ENCODE results near the gene NRF1. TPM values are rescaled to one million over a fixed set of nuclear protein-coding genes. Genes with fewer than 3 reads are reported as not detected.
"Not testable (repeated sequence)": the region's sequence is repeated elsewhere in the genome, so short reads cannot be mapped to it uniquely, and the experiment has no call there.

NRF1 gene
- total RNA-seq, 1 donor from 2014 or later, result 22.6 TPM

DNA sequence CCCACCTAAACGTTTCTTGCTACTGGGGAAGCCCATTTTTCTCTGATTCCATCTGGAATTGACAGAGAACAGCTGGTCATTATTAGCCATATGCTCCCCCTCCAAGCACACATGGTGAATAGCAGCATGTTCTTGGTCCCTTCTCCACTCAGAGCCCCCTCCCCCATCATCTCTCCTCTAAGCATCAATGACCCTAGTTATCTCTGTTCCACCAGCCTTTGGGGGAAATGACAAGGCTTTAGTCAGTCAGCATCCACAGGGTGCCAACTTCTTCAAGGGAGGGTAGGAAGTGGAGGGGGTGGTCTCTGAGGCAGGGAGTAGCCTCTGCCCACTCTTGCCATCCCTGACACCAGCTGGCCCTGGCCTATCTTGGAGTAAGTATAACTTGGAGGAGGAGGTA, 178.1 kb downstream of the NRF1 start:
- TF ChIP-seq POLR2A (IDR thresholded peaks at IDR 0.05) (no peak), POLR2AphosphoS5 (IDR thresholded peaks at IDR 0.05; ENCODE audit: insufficient read depth in 1 of 2, low read depth in 1 of 2) (no peak)
- TF ChIP-seq, protein P1, sequence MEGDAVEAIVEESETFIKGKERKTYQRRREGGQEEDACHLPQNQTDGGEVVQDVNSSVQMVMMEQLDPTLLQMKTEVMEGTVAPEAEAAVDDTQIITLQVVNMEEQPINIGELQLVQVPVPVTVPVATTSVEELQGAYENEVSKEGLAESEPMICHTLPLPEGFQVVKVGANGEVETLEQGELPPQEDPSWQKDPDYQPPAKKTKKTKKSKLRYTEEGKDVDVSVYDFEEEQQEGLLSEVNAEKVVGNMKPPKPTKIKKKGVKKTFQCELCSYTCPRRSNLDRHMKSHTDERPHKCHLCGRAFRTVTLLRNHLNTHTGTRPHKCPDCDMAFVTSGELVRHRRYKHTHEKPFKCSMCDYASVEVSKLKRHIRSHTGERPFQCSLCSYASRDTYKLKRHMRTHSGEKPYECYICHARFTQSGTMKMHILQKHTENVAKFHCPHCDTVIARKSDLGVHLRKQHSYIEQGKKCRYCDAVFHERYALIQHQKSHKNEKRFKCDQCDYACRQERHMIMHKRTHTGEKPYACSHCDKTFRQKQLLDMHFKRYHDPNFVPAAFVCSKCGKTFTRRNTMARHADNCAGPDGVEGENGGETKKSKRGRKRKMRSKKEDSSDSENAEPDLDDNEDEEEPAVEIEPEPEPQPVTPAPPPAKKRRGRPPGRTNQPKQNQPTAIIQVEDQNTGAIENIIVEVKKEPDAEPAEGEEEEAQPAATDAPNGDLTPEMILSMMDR (IDR thresholded peaks at IDR 0.05), result no peak
- H3K9me3 ChIP-seq, result no peaks in the 10 kb centered on the region

DNA sequence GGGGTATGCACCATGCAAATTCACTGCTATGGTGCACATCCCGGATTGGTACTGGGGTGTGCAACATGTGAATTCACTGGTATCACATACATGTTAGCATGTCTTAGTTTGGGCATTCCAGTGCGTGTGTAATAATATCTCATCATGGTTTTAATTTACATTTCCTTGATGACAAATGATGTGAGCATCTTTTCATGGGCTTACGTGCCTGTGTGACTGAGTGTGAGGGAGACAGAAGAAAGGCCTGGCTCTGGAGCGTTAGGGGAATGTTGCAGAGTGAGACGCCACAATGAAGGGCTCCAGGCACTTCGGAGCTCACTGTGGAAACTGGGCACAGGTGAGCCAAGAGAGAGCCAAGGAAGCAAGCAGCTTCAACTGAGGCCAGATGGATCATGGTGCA, 178.6 kb downstream of the NRF1 start:
- Histone ChIP-seq H3K27ac (no peak overlapping the region), H3K27me3 (peaks cover 6% of the 10 kb centered on the region)

More for the DNA sequence above, 178.1 kb downstream of the NRF1 start:
- Histone ChIP-seq H3K27ac (no peak overlapping the region), H3K27me3 (peaks cover 6% of the 10 kb centered on the region), H3K36me3 (no peaks in the 10 kb centered on the region), H3K4me1 (peaks cover 17% of the 10 kb centered on the region), H3K4me3 (no peak overlapping the region)
- intact Hi-C loops (cut with DNase I), result no loop called here
- DNase-seq (ENCODE audit: extremely low spot score in 2 of 2), result no peak

DNA sequence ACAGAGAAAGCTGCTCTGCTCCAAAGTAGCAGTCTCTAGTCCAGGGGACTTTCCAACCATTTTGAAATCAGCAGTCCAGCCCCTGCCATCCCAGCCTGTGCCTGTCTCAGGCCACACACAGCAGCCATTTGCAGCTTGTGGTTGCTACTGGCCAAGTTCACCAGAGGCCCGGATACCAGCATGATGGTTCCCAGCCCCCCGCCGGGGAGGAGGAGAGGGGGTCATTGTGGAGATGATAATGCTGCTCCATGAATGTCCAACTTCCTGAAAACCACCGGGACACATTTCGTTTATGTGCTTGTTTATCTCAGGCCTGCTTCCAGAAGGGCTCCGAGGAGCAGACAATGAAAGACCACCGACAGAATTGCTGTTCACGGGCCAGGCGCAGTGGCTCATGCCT, 181.2 kb downstream of the NRF1 start:
- Histone ChIP-seq H3K4me1 (no peaks in the 10 kb centered on the region), H3K27me3 (no peaks in the 10 kb centered on the region), H3K36me3 (no peaks in the 10 kb centered on the region), H3K9me3 (no peaks in the 10 kb centered on the region), H3K27ac (no peak overlapping the region), H3K4me3 (no peak overlapping the region)
- intact Hi-C loops (cut with DNase I), result no loop called here
- no peak for DNase-seq (ENCODE audit: extremely low spot score in 2 of 2)
- TF ChIP-seq POLR2A (IDR thresholded peaks at IDR 0.05) (no peak), POLR2AphosphoS5 (IDR thresholded peaks at IDR 0.05; ENCODE audit: insufficient read depth in 1 of 2, low read depth in 1 of 2) (no peak)

More for the DNA sequence above, 178.6 kb downstream of the NRF1 start:
- Histone ChIP-seq H3K36me3 (no peaks in the 10 kb centered on the region), H3K9me3 (no peaks in the 10 kb centered on the region), H3K4me1 (peaks cover 12% of the 10 kb centered on the region), H3K4me3 (no peak overlapping the region)
- intact Hi-C loops (cut with DNase I), result no loop called here
- TF ChIP-seq, protein P1 (IDR thresholded peaks at IDR 0.05), result no peak
- TF ChIP-seq POLR2AphosphoS5 (IDR thresholded peaks at IDR 0.05; ENCODE audit: insufficient read depth in 1 of 2, low read depth in 1 of 2) (no peak), POLR2A (IDR thresholded peaks at IDR 0.05) (no peak)
- no peak for DNase-seq (ENCODE audit: extremely low spot score in 2 of 2)

DNA sequence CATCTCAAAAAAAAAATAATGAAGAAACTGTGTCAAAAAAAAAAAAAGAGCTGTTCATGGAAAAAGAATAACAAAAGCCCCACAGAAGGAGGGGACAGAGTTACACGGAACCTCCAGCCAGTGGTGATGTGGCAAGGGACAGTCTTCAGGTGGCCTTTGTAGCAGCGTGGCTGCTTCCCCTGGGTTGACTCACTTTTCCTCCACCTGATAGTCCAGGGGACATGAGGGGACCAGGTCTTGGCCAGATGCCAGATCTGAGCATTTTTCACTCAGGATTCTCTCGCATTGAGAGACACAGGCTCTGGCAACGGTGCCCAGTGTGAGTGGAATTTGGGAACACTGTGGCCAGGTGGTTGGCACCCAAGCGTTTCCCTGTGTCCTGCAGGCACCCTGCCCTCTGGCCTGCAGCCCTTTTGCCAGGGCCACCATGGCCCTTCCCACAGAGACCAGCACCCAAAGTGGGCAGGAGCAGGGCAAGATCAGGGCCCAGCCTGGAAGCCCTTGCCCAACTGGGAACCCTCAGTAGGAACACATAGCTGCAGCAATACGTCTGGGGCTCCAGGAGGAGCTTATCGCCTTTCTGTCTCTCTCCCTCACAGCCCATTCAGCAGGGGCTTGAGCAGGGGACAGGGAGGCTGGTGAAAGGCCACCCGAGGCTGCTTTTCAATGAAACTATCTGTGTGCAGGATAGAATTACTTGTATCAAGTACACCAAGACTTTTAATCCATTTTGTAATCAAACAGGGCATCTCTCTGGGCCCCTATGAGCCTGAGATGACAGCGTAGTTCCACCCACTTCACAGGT, 182.2 kb downstream of the NRF1 start:
- intact Hi-C loops (cut with DNase I), result no loop called here
- DNase-seq (ENCODE audit: extremely low spot score in 2 of 2), result no peak

DNA sequence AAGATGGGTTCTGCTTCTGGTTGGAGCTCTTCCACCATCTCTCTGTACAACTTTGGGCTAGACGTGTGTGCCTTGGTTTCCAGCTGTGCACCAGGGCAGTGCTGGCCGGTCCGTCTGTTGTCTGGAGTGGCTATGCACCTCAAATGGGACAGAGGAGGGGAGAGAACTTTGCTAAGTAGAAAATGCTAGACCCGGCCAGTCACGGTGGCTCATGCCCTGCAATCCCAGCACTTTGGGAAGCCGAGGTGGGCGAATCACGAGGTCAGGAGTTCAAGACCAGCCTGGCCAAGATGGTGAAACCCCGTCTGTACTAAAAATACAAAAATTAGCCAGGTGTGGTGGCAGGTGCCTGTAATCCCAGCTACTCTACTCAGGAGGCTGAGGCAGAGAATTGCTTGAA, 182.9 kb downstream of the NRF1 start:
- H3K4me1 ChIP-seq; H3K27me3 ChIP-seq; H3K4me3 ChIP-seq; H3K9me3 ChIP-seq; H3K27ac ChIP-seq; H3K36me3 ChIP-seq; DNase-seq (ENCODE audit: extremely low spot score in 2 of 2); intact Hi-C loops (cut with DNase I): not testable (repeated sequence)

More for the DNA sequence above, 182.2 kb downstream of the NRF1 start:
- TF ChIP-seq POLR2A (IDR thresholded peaks at IDR 0.05) (no peak), POLR2AphosphoS5 (IDR thresholded peaks at IDR 0.05; ENCODE audit: insufficient read depth in 1 of 2, low read depth in 1 of 2) (no peak)
- TF ChIP-seq, protein P1 (IDR thresholded peaks at IDR 0.05), result no peak
- no peaks in the 10 kb centered on the region for H3K27me3 ChIP-seq
- H3K36me3 ChIP-seq, result no peaks in the 10 kb centered on the region
- H3K27ac ChIP-seq, result no peak overlapping the region
- H3K9me3 ChIP-seq, result no peaks in the 10 kb centered on the region
- H3K4me3 ChIP-seq, result no peak overlapping the region
- no peaks in the 10 kb centered on the region for H3K4me1 ChIP-seq

DNA sequence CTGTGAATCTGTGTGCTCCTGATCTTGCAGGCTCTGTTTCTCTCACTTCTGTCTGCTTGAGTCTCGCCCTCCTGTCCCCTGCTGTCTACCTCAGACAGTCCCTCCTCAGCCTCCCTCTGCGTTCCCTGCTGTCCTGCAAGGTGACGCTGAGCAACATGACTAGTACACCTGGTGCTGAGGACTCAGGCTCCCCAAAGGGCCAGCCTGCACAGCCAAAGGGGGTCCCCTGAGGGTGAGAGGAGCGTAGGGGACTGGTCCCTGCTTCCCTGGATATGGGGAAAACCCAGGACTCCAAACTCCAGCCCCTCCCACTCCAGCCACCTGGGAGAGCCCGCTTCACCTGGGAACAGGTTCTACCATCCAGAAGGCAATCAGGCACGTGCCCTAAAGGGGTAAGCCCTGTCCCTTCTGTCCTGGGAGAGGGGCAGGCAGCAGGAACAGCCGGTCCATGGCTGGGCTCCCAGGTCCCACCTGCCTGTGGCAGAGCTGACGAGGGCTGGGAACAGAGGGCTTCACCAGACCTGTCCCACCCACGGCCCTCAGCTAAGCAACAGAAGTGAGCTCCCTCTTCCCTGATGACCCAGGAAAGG, 184.8 kb downstream of the NRF1 start:
- no peak for DNase-seq (ENCODE audit: extremely low spot score in 2 of 2)
- Histone ChIP-seq H3K4me3 (no peak overlapping the region), H3K27me3 (no peaks in the 10 kb centered on the region), H3K4me1 (no peaks in the 10 kb centered on the region), H3K9me3 (no peaks in the 10 kb centered on the region), H3K27ac (no peak overlapping the region), H3K36me3 (no peaks in the 10 kb centered on the region)
- intact Hi-C loops (cut with DNase I), result no loop called here
- TF ChIP-seq, protein P1 (IDR thresholded peaks at IDR 0.05), result no peak
- TF ChIP-seq POLR2AphosphoS5 (IDR thresholded peaks at IDR 0.05; ENCODE audit: insufficient read depth in 1 of 2, low read depth in 1 of 2), result no peak
- TF ChIP-seq POLR2A (IDR thresholded peaks at IDR 0.05), result no peak

All from vagina (tissue), 2 donors.